H1 (cell line): Measurements from ENCODE around the gene FRMD5. TPM values are rescaled to one million over a fixed set of nuclear protein-coding genes. Genes with fewer than 3 reads are reported as not detected.

ENCODE experiments used
- CBX5 ChIP-seq: fragments of 300-800, 300-1000 bp; sonication (generic); IDR thresholded peaks from 2 replicates; pipeline ENCODE4 v1.7.1; 2016; ENCODE audit warnings: antibody characterized with exemption, low read length, low read depth
- CHD1 ChIP-seq: IDR thresholded peaks from 2 replicates; pipeline ENCODE4 v1.6.1; 2012; ENCODE audit warnings: low read depth, low read length, improper control_type of control experiment
- HDAC2 ChIP-seq, 2 experiments: fragments of 300-600 bp in 1 of 2; sonication (generic) in 1 of 2; IDR thresholded peaks; 2 replicates each; pipeline ENCODE4 v1.6.1; 2011 to 2012; ENCODE audit warnings: low read depth in 2 of 2, low read length in 2 of 2, mild to moderate bottlenecking in 2 of 2, moderate library complexity in 2 of 2, borderline replicate concordance in 1 of 2, inconsistent platforms in 1 of 2
- HDAC6 ChIP-seq: IDR thresholded peaks from one replicate; pipeline ENCODE4 v1.7.1; 2012; ENCODE audit warnings: low read depth, mild to moderate bottlenecking, inconsistent platforms, low read length, moderate library complexity
- JUND ChIP-seq: IDR thresholded peaks from 2 replicates; pipeline ENCODE4 v1.6.1; 2011; ENCODE audit warnings: mild to moderate bottlenecking, improper control_type of control experiment, low read length
- TBP ChIP-seq: IDR thresholded peaks from 2 replicates; pipeline ENCODE4 v1.6.1; 2011; ENCODE audit warnings: low read depth, low read length, improper control_type of control experiment
- polyA plus RNA-seq, 7 experiments: library from polyadenylated mRNA; depleted of rRNA in 3 of 7; stranded (reverse) in 5 of 7; unstranded in 2 of 7; fragments of >200 nt in 5 of 7; fragments of 200-250 nt in 2 of 7; gene quantifications; 1 replicate in 5 of 7; 2 replicates in 1 of 7; 4 replicates in 1 of 7; pipeline versions ENCODE4 v1.2.1 to v1.2.3, GENCODE V29; 2011 to 2013; ENCODE audit warnings: missing spikeins in 2 of 7, mixed read lengths in 2 of 7
- total RNA-seq: library from RNA; stranded (reverse); fragmentation: NEBNext Ultra II Directional; extraction: Animal tissue kit (Norgen Biotek cat#: 25700); gene quantifications from 2 replicates; pipeline ENCODE4 v1.2.1, GENCODE V29; 2021

The FRMD5 gene
- total and polyA plus RNA-seq, 2 of the 8 experiments (the other 6 are each of a cell fraction or from before 2014, with no cell fraction given), result 10.1 to 12.6 TPM

- TF ChIP-seq CBX5 (no peak), HDAC2 (IDR thresholded peaks at IDR 0.05; ENCODE audit: borderline replicate concordance in 1 of 2, low read depth in 2 of 2, low read length in 2 of 2) (no peak), TBP (no peak), JUND (no peak), CHD1 (no peak), HDAC6 (no peak)
Observed at GRCh38 chr15:43915631-43916325, 279.3 kb downstream of the FRMD5 start (continued).
